GM12878 (cell line): ENCODE measurements around the gene CCDC85B. TPM values are rescaled to one million over a fixed set of nuclear protein-coding genes. Genes with fewer than 3 reads are reported as not detected.
A peak's percentile ranks its signal among the peaks of the same experiment; 100 is the strongest.

Source experiments
- BACH1 ChIP-seq: fragments of 450-650 bp; IDR thresholded peaks from 2 replicates; pipeline ENCODE4 v1.6.1; 2017; ENCODE audit warnings: mild to moderate bottlenecking, borderline replicate concordance
- BCL11A ChIP-seq: IDR thresholded peaks from 2 replicates; pipeline ENCODE4 v1.6.1; 2011; ENCODE audit warnings: low read depth, low read length
- BHLHE40 ChIP-seq, 2 experiments: fragments of 450-650 bp in 1 of 2; IDR thresholded peaks; 2 replicates each; pipeline ENCODE4 v1.6.1; 2011 to 2017; ENCODE audit warnings: low read depth in 2 of 2, borderline replicate concordance in 1 of 2, improper control_type of control experiment in 1 of 2, low read length in 1 of 2, mild to moderate bottlenecking in 1 of 2
- GABPA ChIP-seq: IDR thresholded peaks from 2 replicates; pipeline ENCODE4 v1.6.1; 2014; ENCODE audit warnings: antibody characterized with exemption, low read depth, mild to moderate bottlenecking, inconsistent platforms
- IKZF1 ChIP-seq: fragments of 450-650 bp; conservative IDR thresholded peaks from 2 replicates; pipeline ENCODE4 v1.6.1; 2017; ENCODE audit warnings: antibody characterized with exemption, mild to moderate bottlenecking
- MTA2 ChIP-seq: fragments of 450-650 bp; IDR thresholded peaks from 2 replicates; pipeline ENCODE4 v1.6.1; 2016; ENCODE audit warnings: low read depth, mild to moderate bottlenecking, moderate library complexity
- MXI1 ChIP-seq: fragments of 150-350 bp; IDR thresholded peaks from 2 replicates; pipeline ENCODE4 v1.6.1; 2011; ENCODE audit warnings: low read depth, mild to moderate bottlenecking, inconsistent platforms, low read length, improper control_type of control experiment
- PAX8 ChIP-seq: fragments of 450-650 bp; IDR thresholded peaks from 2 replicates; pipeline ENCODE4 v1.6.1; 2017; ENCODE audit warnings: mild to moderate bottlenecking, moderate library complexity
- POU2F2 ChIP-seq: IDR thresholded peaks from 3 replicates; pipeline ENCODE4 v1.6.1; 2011; ENCODE audit warnings: low read depth, mild to moderate bottlenecking, low read length, borderline replicate concordance
- RCOR1 ChIP-seq: conservative IDR thresholded peaks from 2 replicates; pipeline ENCODE4 v1.6.1; 2012; ENCODE audit warnings: low read depth, low read length, improper control_type of control experiment
- RELA ChIP-seq: fragments of 450-650 bp; IDR thresholded peaks from 2 replicates; pipeline ENCODE4 v1.8.0; 2014; ENCODE audit warnings: borderline replicate concordance; ENCODE audit not compliant: partially characterized antibody
- SIN3A ChIP-seq: IDR thresholded peaks from 2 replicates; pipeline ENCODE4 v1.6.1; 2012; ENCODE audit warnings: low read depth, low read length, improper control_type of control experiment
- SMC3 ChIP-seq: IDR thresholded peaks from 2 replicates; pipeline ENCODE4 v1.6.1; 2011; ENCODE audit warnings: low read length, improper control_type of control experiment, borderline replicate concordance
- SPI1 ChIP-seq: IDR thresholded peaks from 2 replicates; pipeline ENCODE4 v1.6.1; 2011; ENCODE audit warnings: low read depth, mild to moderate bottlenecking, low read length, moderate library complexity, borderline replicate concordance; ENCODE audit not compliant: insufficient read depth
- TBL1XR1 ChIP-seq: IDR thresholded peaks from 2 replicates; pipeline ENCODE4 v1.6.1; 2012; ENCODE audit warnings: low read depth, low read length, improper control_type of control experiment
- TCF7 ChIP-seq: IDR thresholded peaks from 2 replicates; pipeline ENCODE4 v1.6.1; 2014; ENCODE audit warnings: antibody characterized with exemption, borderline replicate concordance
- polyA plus RNA-seq, 11 experiments: library from polyadenylated mRNA; depleted of rRNA in 4 of 11; unstranded in 6 of 11; stranded (reverse) in 5 of 11; fragments of >200 nt; fragmentation: Nextera tagmentation in 4 of 11; fragmentation: Illumina TruSeq in 1 of 11; extraction: Ambion mirVana in 4 of 11; extraction: Trizol in 1 of 11; gene quantifications; 1 replicate in 1 of 11; 2 replicates in 10 of 11; pipeline versions ENCODE4 v1.2.1 to v1.2.3, GENCODE V29; 2011 to 2016; ENCODE audit warnings: inconsistent platforms in 2 of 11, missing spikeins in 2 of 11, low read depth in 1 of 11
- total RNA-seq, 4 experiments: library from RNA; depleted of rRNA in 3 of 4; stranded (reverse); fragments of >200 nt in 3 of 4; fragmentation: Illumina TruSeq in 1 of 4; extraction: Trizol in 1 of 4; gene quantifications; 2 replicates each; pipeline versions ENCODE4 v1.2.1 to v1.2.3, GENCODE V29; 2013 to 2021
- TF ChIP-seq, protein P1 (sequence below): IDR thresholded peaks from 2 replicates; pipeline ENCODE4 v1.6.1; 2012; ENCODE audit warnings: low read depth, low read length, improper control_type of control experiment
- TF ChIP-seq, protein P2 (sequence below): fragments of 450-650 bp; IDR thresholded peaks from 2 replicates; pipeline ENCODE4 v1.6.1; 2017; ENCODE audit warnings: borderline replicate concordance
- TF ChIP-seq, protein P3 (sequence below): fragments of 450-650 bp; IDR thresholded peaks from 2 replicates; pipeline ENCODE4 v1.6.1; 2016; ENCODE audit warnings: mild to moderate bottlenecking
- TF ChIP-seq, protein P4 (sequence below): fragments of 450-650 bp; IDR thresholded peaks from 2 replicates; pipeline ENCODE4 v1.6.1; 2018; ENCODE audit warnings: mild to moderate bottlenecking, low read depth, moderate library complexity; ENCODE audit not compliant: partially characterized antibody
- TF ChIP-seq, protein P5 (sequence below): IDR thresholded peaks from 2 replicates; pipeline ENCODE4 v1.6.1; 2011; ENCODE audit warnings: low read depth, low read length, improper control_type of control experiment, borderline replicate concordance
- TF ChIP-seq, protein P6 (sequence below): IDR thresholded peaks from 2 replicates; pipeline ENCODE4 v1.6.1; 2011; ENCODE audit warnings: borderline replicate concordance, low read depth, mild to moderate bottlenecking, moderate library complexity, mixed read lengths, low read length; ENCODE audit not compliant: insufficient read depth; ENCODE audit errors: extremely low read length

CCDC85B gene
- total and polyA plus RNA-seq, 10 of the 15 experiments (the other 5 are each of a cell fraction or from before 2014, with no cell fraction given) = 0.32 to 114 (median 49.5) TPM

DNA sequence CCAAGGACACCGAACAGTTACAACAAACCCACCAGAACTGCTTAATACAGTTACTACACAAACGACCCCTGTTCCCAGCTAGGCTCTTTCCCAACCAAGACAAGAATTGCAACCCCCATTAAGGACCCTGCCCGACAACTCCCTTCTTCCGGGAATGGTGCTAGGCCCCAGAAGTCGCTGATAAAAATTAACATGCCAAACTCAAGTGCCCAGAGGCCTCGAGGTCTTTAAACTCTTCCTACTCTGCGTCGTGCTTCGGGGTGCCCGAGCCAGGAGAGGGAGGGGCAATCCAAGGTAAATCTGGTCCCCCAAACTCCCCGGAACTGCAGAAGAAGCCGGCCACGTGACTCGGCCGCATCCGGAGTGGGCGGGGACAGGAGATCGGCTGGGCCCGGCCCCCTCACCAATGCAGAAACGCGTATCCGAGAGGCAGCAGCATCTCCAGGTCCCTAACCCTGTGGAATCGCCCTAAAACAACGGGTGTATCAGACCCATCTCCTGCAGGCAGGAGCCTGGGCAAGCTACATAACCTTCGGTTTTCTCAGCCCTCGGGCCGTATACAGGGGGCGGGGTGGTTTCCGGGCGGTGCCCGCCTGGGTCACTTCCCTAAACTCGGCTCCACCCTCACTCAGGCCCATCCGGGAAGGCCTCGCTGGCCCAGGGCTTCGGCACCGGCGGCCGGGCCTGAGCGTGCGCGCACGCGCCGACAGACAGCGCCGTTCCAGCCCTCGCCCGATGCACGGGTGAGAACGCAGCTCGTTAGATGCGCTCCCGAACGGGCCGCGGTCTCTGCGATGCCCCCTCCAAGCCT lies 33.6 kb upstream of the CCDC85B start (continued):
- TF ChIP-seq, protein P1, sequence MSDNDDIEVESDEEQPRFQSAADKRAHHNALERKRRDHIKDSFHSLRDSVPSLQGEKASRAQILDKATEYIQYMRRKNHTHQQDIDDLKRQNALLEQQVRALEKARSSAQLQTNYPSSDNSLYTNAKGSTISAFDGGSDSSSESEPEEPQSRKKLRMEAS = peak; percentile 63; the same call in 1 of the 2 replicates
- TF ChIP-seq SIN3A (peak; percentile 90; the same call in 1 of the 2 replicates), TBL1XR1 (no peak), RCOR1 (no peak), BCL11A (no peak), POU2F2 (no peak; the same call in 2 of the 3 replicates), BACH1 (no peak), MTA2 (0 out of 2 replicates have a peak, but pooled peaks have one; percentile 9), GABPA (no peak), IKZF1 (no peak; the same call in 1 of the 2 replicates), BHLHE40 (IDR thresholded peaks at IDR 0.05; ENCODE audit: borderline replicate concordance in 1 of 2, low read depth in 2 of 2, low read length in 1 of 2) (peak; percentile 32 to 77; a peak in 2 of 4 replicates), SPI1 (peak; percentile 90), SMC3 (no peak), RELA (no peak), TCF7 (no peak), MXI1 (peak; percentile 80), PAX8 (no peak)
- TF ChIP-seq, protein P2, sequence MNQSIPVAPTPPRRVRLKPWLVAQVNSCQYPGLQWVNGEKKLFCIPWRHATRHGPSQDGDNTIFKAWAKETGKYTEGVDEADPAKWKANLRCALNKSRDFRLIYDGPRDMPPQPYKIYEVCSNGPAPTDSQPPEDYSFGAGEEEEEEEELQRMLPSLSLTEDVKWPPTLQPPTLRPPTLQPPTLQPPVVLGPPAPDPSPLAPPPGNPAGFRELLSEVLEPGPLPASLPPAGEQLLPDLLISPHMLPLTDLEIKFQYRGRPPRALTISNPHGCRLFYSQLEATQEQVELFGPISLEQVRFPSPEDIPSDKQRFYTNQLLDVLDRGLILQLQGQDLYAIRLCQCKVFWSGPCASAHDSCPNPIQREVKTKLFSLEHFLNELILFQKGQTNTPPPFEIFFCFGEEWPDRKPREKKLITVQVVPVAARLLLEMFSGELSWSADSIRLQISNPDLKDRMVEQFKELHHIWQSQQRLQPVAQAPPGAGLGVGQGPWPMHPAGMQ = no peak
- TF ChIP-seq, protein P3, sequence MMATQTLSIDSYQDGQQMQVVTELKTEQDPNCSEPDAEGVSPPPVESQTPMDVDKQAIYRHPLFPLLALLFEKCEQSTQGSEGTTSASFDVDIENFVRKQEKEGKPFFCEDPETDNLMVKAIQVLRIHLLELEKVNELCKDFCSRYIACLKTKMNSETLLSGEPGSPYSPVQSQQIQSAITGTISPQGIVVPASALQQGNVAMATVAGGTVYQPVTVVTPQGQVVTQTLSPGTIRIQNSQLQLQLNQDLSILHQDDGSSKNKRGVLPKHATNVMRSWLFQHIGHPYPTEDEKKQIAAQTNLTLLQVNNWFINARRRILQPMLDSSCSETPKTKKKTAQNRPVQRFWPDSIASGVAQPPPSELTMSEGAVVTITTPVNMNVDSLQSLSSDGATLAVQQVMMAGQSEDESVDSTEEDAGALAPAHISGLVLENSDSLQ = peak; percentile 16; the same call in 1 of the 2 replicates
- TF ChIP-seq, protein P4, sequence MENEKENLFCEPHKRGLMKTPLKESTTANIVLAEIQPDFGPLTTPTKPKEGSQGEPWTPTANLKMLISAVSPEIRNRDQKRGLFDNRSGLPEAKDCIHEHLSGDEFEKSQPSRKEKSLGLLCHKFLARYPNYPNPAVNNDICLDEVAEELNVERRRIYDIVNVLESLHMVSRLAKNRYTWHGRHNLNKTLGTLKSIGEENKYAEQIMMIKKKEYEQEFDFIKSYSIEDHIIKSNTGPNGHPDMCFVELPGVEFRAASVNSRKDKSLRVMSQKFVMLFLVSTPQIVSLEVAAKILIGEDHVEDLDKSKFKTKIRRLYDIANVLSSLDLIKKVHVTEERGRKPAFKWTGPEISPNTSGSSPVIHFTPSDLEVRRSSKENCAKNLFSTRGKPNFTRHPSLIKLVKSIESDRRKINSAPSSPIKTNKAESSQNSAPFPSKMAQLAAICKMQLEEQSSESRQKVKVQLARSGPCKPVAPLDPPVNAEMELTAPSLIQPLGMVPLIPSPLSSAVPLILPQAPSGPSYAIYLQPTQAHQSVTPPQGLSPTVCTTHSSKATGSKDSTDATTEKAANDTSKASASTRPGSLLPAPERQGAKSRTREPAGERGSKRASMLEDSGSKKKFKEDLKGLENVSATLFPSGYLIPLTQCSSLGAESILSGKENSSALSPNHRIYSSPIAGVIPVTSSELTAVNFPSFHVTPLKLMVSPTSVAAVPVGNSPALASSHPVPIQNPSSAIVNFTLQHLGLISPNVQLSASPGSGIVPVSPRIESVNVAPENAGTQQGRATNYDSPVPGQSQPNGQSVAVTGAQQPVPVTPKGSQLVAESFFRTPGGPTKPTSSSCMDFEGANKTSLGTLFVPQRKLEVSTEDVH = peak; percentile 85
- TF ChIP-seq, protein P5, sequence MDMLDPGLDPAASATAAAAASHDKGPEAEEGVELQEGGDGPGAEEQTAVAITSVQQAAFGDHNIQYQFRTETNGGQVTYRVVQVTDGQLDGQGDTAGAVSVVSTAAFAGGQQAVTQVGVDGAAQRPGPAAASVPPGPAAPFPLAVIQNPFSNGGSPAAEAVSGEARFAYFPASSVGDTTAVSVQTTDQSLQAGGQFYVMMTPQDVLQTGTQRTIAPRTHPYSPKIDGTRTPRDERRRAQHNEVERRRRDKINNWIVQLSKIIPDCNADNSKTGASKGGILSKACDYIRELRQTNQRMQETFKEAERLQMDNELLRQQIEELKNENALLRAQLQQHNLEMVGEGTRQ = peak; percentile 72
- TF ChIP-seq, protein P6, sequence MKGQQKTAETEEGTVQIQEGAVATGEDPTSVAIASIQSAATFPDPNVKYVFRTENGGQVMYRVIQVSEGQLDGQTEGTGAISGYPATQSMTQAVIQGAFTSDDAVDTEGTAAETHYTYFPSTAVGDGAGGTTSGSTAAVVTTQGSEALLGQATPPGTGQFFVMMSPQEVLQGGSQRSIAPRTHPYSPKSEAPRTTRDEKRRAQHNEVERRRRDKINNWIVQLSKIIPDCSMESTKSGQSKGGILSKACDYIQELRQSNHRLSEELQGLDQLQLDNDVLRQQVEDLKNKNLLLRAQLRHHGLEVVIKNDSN = peak; percentile 94
